PFSK-1 (cell line): ENCODE data around the gene CIDEA.

Experiments
- FOXP2 ChIP-seq: optimal IDR thresholded peaks from 2 replicates; pipeline ENCODE3; 2011; ENCODE audit warnings: borderline replicate concordance, control low read depth, inconsistent platforms; ENCODE audit not compliant: insufficient read depth; ENCODE audit errors: extremely low read length, extremely low read depth
- POLR2AphosphoS5 ChIP-seq: IDR thresholded peaks from 2 replicates; pipeline ENCODE4 v1.6.1; 2012; ENCODE audit warnings: low read depth, mild to moderate bottlenecking, control low read depth, low read length, moderate library complexity
- SIN3A ChIP-seq: IDR thresholded peaks from 2 replicates; pipeline ENCODE4 v1.6.1; 2012; ENCODE audit warnings: mild to moderate bottlenecking, low read length, moderate library complexity, borderline replicate concordance; ENCODE audit not compliant: insufficient read depth
- TAF1 ChIP-seq: IDR thresholded peaks from 2 replicates; pipeline ENCODE4 v1.6.1; 2012; ENCODE audit warnings: low read length, control low read depth, borderline replicate concordance; ENCODE audit not compliant: insufficient read depth
- TF ChIP-seq, protein P1 (sequence below), 2 experiments: IDR thresholded peaks; 2 replicates each; pipeline versions ENCODE4 v1.6.1 to v1.8.0; 2011 to 2012; ENCODE audit warnings: low read depth in 2 of 2, low read length in 2 of 2, control low read depth in 1 of 2, inconsistent platforms in 1 of 2, mild to moderate bottlenecking in 1 of 2, moderate library complexity in 1 of 2; ENCODE audit not compliant: insufficient read depth in 1 of 2

The CIDEA gene

DNA sequence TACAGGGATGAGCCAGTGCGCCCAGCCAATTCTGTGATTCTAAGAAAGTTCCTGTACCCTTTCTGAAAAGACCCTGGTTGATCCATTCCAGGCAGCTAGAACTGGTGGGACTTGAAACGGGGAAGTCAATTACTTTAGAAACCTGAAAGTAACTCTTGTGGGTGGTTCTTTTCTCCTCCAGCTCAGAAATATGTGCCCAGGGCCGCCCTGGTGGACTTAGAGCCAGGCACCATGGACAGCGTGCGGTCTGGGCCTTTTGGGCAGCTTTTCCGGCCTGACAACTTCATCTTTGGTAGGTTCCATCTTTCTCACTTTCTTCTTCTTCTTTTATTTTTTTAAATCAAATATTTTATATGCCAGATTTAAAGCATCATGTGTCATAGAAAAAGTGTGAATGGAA lies 56.6 kb downstream of the CIDEA start:
- TF ChIP-seq POLR2AphosphoS5, result no peak
- TF ChIP-seq SIN3A, result no peak
- TF ChIP-seq, protein P1, sequence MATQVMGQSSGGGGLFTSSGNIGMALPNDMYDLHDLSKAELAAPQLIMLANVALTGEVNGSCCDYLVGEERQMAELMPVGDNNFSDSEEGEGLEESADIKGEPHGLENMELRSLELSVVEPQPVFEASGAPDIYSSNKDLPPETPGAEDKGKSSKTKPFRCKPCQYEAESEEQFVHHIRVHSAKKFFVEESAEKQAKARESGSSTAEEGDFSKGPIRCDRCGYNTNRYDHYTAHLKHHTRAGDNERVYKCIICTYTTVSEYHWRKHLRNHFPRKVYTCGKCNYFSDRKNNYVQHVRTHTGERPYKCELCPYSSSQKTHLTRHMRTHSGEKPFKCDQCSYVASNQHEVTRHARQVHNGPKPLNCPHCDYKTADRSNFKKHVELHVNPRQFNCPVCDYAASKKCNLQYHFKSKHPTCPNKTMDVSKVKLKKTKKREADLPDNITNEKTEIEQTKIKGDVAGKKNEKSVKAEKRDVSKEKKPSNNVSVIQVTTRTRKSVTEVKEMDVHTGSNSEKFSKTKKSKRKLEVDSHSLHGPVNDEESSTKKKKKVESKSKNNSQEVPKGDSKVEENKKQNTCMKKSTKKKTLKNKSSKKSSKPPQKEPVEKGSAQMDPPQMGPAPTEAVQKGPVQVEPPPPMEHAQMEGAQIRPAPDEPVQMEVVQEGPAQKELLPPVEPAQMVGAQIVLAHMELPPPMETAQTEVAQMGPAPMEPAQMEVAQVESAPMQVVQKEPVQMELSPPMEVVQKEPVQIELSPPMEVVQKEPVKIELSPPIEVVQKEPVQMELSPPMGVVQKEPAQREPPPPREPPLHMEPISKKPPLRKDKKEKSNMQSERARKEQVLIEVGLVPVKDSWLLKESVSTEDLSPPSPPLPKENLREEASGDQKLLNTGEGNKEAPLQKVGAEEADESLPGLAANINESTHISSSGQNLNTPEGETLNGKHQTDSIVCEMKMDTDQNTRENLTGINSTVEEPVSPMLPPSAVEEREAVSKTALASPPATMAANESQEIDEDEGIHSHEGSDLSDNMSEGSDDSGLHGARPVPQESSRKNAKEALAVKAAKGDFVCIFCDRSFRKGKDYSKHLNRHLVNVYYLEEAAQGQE (IDR thresholded peaks at IDR 0.05; ENCODE audit: insufficient read depth in 1 of 2, low read depth in 2 of 2, low read length in 2 of 2), result peak in 1 of 2 experiments; percentile 89; a peak in 2 of 4 replicates
- TF ChIP-seq TAF1, result no peak

DNA sequence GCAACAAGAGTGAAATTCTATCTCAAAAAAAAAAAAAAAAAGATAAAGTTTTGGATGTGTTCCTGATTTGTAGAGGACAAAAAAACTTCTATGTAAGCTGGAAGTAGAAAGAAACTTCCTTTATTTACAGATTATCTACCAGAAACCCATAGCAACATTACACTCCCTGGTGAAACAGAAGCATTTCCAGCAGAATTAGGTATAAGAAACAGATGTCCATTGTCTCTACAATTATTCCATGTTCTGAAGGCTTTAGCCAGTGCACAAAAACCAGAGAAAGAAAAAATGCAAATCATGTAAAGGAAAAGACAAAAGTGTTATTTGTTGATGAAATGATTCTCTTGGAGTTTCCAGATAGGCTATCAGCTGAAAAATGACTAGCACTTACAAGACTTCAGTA lies 58.8 kb downstream of the CIDEA start:
- TF ChIP-seq TAF1, result no peak
- no peak for TF ChIP-seq FOXP2
- TF ChIP-seq POLR2AphosphoS5, result no peak
- TF ChIP-seq, protein P1 (IDR thresholded peaks at IDR 0.05; ENCODE audit: insufficient read depth in 1 of 2, low read depth in 2 of 2, low read length in 2 of 2), result no peak
- no peak for TF ChIP-seq SIN3A

DNA sequence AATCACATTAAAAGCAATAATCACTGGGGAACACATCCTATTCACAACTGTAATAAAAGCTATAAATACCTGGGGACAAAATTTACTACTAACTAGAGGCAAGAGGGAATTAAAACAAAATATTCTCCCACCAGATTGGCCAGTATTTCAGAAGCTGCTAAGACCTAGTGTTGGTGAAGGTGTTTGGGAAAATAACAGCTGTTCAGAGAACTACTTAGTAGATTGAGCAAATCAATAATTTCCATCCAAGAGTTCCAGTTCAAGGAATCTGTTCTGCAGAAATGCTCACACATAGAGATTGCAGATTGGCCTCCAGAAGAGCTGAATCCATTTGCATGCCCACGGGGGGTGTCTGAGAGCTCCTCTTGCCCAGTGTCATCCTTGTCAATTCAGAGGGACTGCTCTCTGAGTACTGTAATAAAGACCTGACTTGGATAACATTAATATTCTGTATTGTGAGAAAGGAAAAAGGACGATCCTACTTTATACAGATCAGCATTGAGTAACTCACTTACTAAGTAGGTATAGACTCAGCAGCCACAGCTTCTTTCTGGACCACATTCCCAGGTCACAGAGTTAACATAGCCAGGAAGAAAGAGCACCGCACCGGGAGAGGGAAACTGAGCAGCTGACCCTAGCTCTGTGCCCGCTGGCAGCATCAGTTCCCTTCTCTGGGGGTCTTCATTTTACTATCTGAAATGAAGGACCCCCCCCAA lies 59.5 kb downstream of the CIDEA start:
- TF ChIP-seq, protein P1 (IDR thresholded peaks at IDR 0.05; ENCODE audit: insufficient read depth in 1 of 2, low read depth in 2 of 2, low read length in 2 of 2), result no peak
- TF ChIP-seq TAF1 (no peak), POLR2AphosphoS5 (no peak), FOXP2 (no peak)

DNA sequence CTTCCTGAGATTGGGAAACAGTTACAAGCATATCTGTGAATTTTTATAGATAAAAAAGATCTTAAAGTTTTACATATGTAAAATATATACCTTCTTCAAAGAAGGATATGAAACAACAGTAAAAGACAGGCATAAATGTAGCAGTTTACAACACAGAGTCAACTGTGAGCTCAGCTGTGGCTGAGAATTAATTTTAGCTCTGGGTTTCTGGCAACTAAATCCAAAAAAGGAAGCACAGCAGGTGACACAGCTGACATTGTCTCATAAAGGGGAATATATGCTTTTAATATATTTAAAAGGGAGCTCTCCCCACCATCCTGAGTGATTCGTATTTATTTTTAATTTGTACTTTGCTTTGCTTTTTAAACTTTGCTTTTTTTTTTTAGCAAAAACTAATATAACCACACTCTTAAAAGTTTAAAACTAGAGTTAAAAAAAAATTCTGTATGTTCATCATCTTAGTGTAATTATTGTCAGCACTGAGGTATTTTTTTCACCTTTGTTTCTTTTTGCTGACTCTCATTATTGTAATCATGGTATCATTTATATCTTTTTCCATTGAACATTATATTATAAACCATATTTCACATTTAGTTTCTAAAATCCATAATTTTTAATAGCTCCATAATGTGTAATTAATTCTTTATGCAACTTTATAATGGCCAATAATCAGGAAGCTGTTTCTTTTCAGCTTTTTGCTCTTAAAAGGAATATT lies 60.6 kb downstream of the CIDEA start:
- no peak for TF ChIP-seq TAF1
- TF ChIP-seq FOXP2, result no peak
- TF ChIP-seq SIN3A, result no peak
- TF ChIP-seq POLR2AphosphoS5, result no peak
- TF ChIP-seq, protein P1 (IDR thresholded peaks at IDR 0.05; ENCODE audit: insufficient read depth in 1 of 2, low read depth in 2 of 2, low read length in 2 of 2), result no peak
